HepG2 (cell line): Measurements from ENCODE around the gene ACAP2. TPM values are rescaled to one million over a fixed set of nuclear protein-coding genes. Genes with fewer than 3 reads are reported as not detected.

Source experiments
- KLF15 ChIP-seq: sonication (generic); formaldehyde crosslinking; IDR thresholded peaks from 2 replicates; pipeline ENCODE4 v1.8.1; 2023; ENCODE audit warnings: borderline replicate concordance, mild to moderate bottlenecking, inconsistent platforms, missing genetic modification reagents, mixed read lengths
- RFXANK ChIP-seq: IDR thresholded peaks from 2 replicates; pipeline ENCODE4 v1.6.1; 2016
- SALL1 ChIP-seq: sonication (generic); formaldehyde crosslinking; IDR thresholded peaks from 2 replicates; pipeline ENCODE4 v1.8.0; 2022; ENCODE audit warnings: mild to moderate bottlenecking, missing genetic modification reagents
- SETDB1 ChIP-seq: sonication (generic); formaldehyde crosslinking; IDR thresholded peaks from 2 replicates; pipeline ENCODE4 v1.5.1; 2020; ENCODE audit warnings: missing genetic modification reagents, mild to moderate bottlenecking, borderline replicate concordance
- SNAI1 ChIP-seq: sonication (generic); formaldehyde crosslinking; IDR thresholded peaks from 2 replicates; pipeline ENCODE4 v1.5.0; 2020; ENCODE audit warnings: mild to moderate bottlenecking, missing genetic modification reagents, borderline replicate concordance
- ZNF274 ChIP-seq: sonication (generic); formaldehyde crosslinking; IDR thresholded peaks from 2 replicates; pipeline ENCODE4 v1.5.1; 2020; ENCODE audit warnings: mild to moderate bottlenecking, missing genetic modification reagents
- ZNF296 ChIP-seq: sonication (generic); formaldehyde crosslinking; conservative IDR thresholded peaks from 2 replicates; pipeline ENCODE4 v1.5.0; 2020; ENCODE audit warnings: mild to moderate bottlenecking, missing genetic modification reagents
- ZNF317 ChIP-seq: sonication (generic); formaldehyde crosslinking; IDR thresholded peaks from 2 replicates; pipeline ENCODE4 v1.5.0; 2020; ENCODE audit warnings: mild to moderate bottlenecking, missing genetic modification reagents
- ZNF569 ChIP-seq: sonication (generic); formaldehyde crosslinking; IDR thresholded peaks from 2 replicates; pipeline ENCODE4 v1.5.0; 2020; ENCODE audit warnings: mild to moderate bottlenecking, missing genetic modification reagents, moderate library complexity, borderline replicate concordance
- ZNF768 ChIP-seq: sonication (generic); formaldehyde crosslinking; IDR thresholded peaks from 2 replicates; pipeline ENCODE4 v1.4.0; 2020; ENCODE audit warnings: missing genetic modification reagents
- ZNF816 ChIP-seq: sonication (generic); formaldehyde crosslinking; IDR thresholded peaks from 2 replicates; pipeline ENCODE4 v1.8.0; 2022; ENCODE audit warnings: missing genetic modification reagents, mild to moderate bottlenecking, borderline replicate concordance
- ZNF879 ChIP-seq: sonication (generic); formaldehyde crosslinking; IDR thresholded peaks from 2 replicates; pipeline ENCODE4 v1.8.1; 2023; ENCODE audit warnings: missing genetic modification reagents
- polyA plus RNA-seq, 8 experiments: library from polyadenylated mRNA; depleted of rRNA in 3 of 8; stranded (reverse) in 7 of 8; unstranded in 1 of 8; fragments of >200 nt; fragmentation: Illumina TruSeq in 4 of 8; extraction: Trizol in 4 of 8; gene quantifications; 2 replicates each; pipeline versions ENCODE4 v1.2.1 to v1.2.3, GENCODE V29; 2011 to 2016; ENCODE audit warnings: low read depth in 4 of 8, missing spikeins in 1 of 8, mixed read lengths in 1 of 8; ENCODE audit not compliant: insufficient read depth in 1 of 8
- total RNA-seq, 5 experiments: library from RNA; depleted of rRNA; stranded (reverse); fragments of >200 nt; fragmentation: Illumina TruSeq; extraction: Trizol; gene quantifications; 2 replicates each; pipeline ENCODE4 v1.2.3, GENCODE V29; 2016; ENCODE audit warnings: low read depth in 1 of 5
- TF ChIP-seq, protein P1 (sequence below): sonication (generic); formaldehyde crosslinking; IDR thresholded peaks from 2 replicates; pipeline ENCODE4 v1.8.0; 2023; ENCODE audit warnings: mild to moderate bottlenecking, missing genetic modification reagents
- TF ChIP-seq, protein P2 (sequence below): sonication (generic); formaldehyde crosslinking; IDR thresholded peaks from 2 replicates; pipeline ENCODE4 v1.5.1; 2020; ENCODE audit warnings: missing genetic modification reagents, mild to moderate bottlenecking, borderline replicate concordance
- TF ChIP-seq, protein P3 (sequence below): sonication (generic); formaldehyde crosslinking; IDR thresholded peaks from one replicate; pipeline ENCODE4 v1.5.1; 2020; ENCODE audit warnings: mild to moderate bottlenecking, missing genetic modification reagents; ENCODE audit errors: not compliant biosample characterization

The ACAP2 gene
- total and polyA plus RNA-seq, 2 of the 13 experiments (the other 11 are each of a cell fraction or from before 2014, with no cell fraction given) = 7.3 to 23.9 TPM

GRCh38 chr3:195259475-195260279, 183.1 kb downstream of the ACAP2 start (continued):
- TF ChIP-seq SALL1 (peak; percentile 90), RFXANK (CRISPR knock-in tag) (no peak), ZNF317 (CRISPR knock-in tag) (peak; percentile 68; the same call in 1 of the 2 replicates), ZNF569 (CRISPR knock-in tag) (no peak), SNAI1 (CRISPR knock-in tag) (peak; percentile 96; the same call in 1 of the 2 replicates), ZNF296 (CRISPR knock-in tag) (no peak), ZNF274 (CRISPR knock-in tag) (peak; percentile 33; the same call in 1 of the 2 replicates), ZNF768 (peak; percentile 42; the same call in 1 of the 2 replicates), SETDB1 (CRISPR knock-in tag) (no peak), ZNF816 (CRISPR knock-in tag) (peak; percentile 96; the same call in 1 of the 2 replicates), KLF15 (CRISPR knock-in tag) (no peak; the same call in 1 of the 2 replicates), ZNF879 (0 out of 2 replicates have a peak, but pooled peaks have one; percentile 23)
- TF ChIP-seq, protein P1, sequence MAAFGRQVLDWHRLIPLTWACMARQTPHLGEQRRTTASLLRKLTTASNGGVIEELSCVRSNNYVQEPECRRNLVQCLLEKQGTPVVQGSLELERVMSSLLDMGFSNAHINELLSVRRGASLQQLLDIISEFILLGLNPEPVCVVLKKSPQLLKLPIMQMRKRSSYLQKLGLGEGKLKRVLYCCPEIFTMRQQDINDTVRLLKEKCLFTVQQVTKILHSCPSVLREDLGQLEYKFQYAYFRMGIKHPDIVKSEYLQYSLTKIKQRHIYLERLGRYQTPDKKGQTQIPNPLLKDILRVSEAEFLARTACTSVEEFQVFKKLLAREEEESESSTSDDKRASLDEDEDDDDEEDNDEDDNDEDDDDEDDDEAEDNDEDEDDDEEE (CRISPR knock-in tag) = no peak; the same call in 1 of the 2 replicates
- TF ChIP-seq, protein P2, sequence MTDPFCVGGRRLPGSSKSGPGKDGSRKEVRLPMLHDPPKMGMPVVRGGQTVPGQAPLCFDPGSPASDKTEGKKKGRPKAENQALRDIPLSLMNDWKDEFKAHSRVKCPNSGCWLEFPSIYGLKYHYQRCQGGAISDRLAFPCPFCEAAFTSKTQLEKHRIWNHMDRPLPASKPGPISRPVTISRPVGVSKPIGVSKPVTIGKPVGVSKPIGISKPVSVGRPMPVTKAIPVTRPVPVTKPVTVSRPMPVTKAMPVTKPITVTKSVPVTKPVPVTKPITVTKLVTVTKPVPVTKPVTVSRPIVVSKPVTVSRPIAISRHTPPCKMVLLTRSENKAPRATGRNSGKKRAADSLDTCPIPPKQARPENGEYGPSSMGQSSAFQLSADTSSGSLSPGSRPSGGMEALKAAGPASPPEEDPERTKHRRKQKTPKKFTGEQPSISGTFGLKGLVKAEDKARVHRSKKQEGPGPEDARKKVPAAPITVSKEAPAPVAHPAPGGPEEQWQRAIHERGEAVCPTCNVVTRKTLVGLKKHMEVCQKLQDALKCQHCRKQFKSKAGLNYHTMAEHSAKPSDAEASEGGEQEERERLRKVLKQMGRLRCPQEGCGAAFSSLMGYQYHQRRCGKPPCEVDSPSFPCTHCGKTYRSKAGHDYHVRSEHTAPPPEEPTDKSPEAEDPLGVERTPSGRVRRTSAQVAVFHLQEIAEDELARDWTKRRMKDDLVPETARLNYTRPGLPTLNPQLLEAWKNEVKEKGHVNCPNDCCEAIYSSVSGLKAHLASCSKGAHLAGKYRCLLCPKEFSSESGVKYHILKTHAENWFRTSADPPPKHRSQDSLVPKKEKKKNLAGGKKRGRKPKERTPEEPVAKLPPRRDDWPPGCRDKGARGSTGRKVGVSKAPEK = peak; percentile 68; the same call in 1 of the 2 replicates
- TF ChIP-seq, protein P3, sequence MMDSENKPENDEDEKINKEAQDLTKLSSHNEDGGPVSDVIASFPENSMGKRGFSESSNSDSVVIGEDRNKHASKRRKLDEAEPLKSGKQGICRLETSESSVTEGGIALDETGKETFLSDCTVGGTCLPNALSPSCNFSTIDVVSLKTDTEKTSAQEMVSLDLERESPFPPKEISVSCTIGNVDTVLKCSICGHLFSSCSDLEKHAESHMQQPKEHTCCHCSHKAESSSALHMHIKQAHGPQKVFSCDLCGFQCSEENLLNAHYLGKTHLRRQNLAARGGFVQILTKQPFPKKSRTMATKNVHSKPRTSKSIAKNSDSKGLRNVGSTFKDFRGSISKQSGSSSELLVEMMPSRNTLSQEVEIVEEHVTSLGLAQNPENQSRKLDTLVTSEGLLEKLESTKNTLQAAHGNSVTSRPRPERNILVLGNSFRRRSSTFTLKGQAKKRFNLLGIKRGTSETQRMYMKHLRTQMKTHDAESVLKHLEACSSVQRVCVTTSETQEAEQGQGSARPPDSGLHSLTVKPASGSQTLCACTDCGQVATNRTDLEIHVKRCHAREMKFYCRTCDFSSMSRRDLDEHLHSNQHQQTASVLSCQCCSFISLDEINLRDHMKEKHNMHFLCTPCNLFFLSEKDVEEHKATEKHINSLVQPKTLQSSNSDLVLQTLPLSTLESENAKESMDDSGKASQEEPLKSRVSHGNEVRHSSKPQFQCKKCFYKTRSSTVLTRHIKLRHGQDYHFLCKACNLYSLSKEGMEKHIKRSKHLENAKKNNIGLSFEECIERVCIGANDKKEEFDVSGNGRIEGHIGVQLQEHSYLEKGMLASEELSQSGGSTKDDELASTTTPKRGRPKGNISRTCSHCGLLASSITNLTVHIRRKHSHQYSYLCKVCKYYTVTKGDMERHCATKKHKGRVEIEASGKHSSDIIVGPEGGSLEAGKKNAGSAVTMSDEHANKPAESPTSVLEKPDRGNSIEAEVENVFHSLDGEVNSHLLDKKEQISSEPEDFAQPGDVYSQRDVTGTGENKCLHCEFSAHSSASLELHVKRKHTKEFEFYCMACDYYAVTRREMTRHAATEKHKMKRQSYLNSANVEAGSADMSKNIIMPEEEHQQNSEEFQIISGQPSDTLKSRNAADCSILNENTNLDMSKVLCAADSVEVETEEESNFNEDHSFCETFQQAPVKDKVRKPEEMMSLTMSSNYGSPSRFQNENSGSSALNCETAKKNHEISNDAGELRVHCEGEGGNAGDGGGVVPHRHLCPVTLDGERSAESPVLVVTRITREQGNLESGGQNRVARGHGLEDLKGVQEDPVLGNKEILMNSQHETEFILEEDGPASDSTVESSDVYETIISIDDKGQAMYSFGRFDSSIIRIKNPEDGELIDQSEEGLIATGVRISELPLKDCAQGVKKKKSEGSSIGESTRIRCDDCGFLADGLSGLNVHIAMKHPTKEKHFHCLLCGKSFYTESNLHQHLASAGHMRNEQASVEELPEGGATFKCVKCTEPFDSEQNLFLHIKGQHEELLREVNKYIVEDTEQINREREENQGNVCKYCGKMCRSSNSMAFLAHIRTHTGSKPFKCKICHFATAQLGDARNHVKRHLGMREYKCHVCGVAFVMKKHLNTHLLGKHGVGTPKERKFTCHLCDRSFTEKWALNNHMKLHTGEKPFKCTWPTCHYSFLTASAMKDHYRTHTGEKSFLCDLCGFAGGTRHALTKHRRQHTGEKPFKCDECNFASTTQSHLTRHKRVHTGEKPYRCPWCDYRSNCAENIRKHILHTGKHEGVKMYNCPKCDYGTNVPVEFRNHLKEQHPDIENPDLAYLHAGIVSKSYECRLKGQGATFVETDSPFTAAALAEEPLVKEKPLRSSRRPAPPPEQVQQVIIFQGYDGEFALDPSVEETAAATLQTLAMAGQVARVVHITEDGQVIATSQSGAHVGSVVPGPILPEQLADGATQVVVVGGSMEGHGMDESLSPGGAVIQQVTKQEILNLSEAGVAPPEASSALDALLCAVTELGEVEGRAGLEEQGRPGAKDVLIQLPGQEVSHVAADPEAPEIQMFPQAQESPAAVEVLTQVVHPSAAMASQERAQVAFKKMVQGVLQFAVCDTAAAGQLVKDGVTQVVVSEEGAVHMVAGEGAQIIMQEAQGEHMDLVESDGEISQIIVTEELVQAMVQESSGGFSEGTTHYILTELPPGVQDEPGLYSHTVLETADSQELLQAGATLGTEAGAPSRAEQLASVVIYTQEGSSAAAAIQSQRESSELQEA (CRISPR knock-in tag) = peak; percentile 91
